Caki2 (cell line): ENCODE results near the gene ERGIC3. TPM values are rescaled to one million over a fixed set of nuclear protein-coding genes. Genes with fewer than 3 reads are reported as not detected.
A peak's percentile ranks its signal among the peaks of the same experiment; 100 is the strongest.

Experiments used
- DNase-seq: peaks from one replicate; pipeline ENCODE4 v3.0.0-alpha.2; 2015; ENCODE audit warnings: low read depth
- in situ Hi-C: cut with HindIII; loops from 2 replicates; pipeline ENCODE4 v1.10.0; 2016; ENCODE audit warnings: low sequenced_read_pairs, low pct_unique_long_range_greater_than_20kb, mixed read lengths
- total RNA-seq: library from RNA; depleted of rRNA; stranded (reverse); fragments of >200 nt; shearing (Covaris generic); gene quantifications from 2 replicates; pipeline ENCODE4 v1.2.3, GENCODE V29; 2014; ENCODE audit warnings: low replicate concordance; rRNA removed

The ERGIC3 gene
- total RNA-seq, 1 experiment from 2014 or later: 509 TPM

DNA sequence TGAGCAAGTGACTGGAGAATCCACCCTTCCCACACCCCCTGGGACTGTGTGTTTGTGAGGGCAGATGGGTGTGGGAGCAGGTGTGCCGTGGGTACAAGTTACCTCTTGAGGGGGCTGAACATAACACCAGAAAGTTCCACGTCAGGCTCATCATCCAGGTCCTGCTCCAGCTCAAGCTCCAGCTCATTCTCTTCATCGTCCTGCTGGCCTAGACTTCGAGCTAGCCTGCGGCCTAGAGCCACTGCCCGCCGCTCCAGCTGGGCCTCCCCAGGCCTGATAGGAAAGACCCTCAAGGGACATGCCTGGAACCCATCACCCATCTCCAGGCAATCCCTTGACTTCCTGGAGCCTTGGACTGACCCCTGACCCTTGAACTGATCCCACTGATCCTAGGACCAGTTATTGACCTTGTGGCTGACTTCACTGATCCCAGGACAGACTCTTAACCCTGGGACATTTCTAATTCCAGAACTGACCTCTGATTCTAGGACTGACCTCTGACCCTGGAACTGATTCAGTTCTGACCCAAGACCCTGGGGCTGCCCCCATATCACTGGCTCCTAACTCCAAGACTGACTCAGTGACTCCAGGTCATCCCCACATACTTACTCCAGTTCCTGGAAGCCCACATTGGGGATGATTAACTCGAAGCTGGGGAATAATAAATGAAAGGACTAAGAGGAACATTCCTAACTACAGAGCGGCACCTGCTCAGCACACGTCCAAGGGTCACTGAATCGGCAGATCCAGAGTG, 62.0 kb downstream of the ERGIC3 start:
- in situ Hi-C loops: no loop called here
- DNase-seq: no peak

DNA sequence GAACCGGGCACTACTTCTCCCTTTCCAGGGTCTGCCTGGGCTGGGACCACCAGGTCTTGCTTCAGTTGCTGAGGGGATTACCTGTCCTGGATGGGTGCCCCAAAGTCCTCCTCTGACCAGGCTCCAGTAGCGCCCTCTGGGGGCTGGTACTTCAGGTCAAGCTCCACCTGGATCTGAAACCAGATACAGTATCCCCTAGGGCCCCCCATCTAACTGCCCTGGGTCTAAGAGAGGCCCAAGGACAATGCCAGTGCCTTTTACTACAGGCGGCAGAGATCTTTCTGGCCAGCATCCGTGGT, 62.5 kb downstream of the ERGIC3 start:
- in situ Hi-C loops: no loop called here
- DNase-seq: peak; percentile 31

DNA sequence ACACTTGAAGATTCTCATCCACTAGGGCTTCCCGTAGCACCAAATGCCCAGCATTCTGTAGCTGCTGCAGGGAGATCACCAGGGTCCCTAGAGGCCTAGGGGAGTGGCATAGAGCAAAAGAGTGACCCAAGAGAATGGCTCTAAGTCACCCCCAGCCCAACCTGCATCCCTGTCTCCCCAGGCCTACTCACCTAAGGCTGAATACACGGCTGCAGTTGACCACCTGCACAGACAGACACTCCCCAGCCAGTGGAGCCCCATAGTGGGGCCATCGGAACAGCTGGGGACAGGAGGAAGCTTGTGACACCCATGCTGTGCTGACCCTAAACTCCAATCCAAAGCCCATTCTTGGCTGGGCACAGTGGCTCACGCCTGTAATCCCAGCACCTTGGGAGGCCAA, 64.2 kb downstream of the ERGIC3 start:
- no peak for DNase-seq
- in situ Hi-C loops: no loop called here

Other genes starting within 250 kb of the ERGIC3 start
- 0.20 TPM in 1 of 2 replicates, not detected in the other for gene FAM83C, start 249.7 kb upstream of the ERGIC3 start, total RNA-seq
- gene UQCC1, start 130.1 kb upstream of the ERGIC3 start, total RNA-seq: 54.9 and 59.4 TPM in 2 replicates
- 1.1 TPM in 1 of 2 replicates, not detected in the other for gene GDF5, start 103.8 kb upstream of the ERGIC3 start, total RNA-seq
- 14.8 and 23.2 TPM in 2 replicates for gene CEP250, start 86.5 kb upstream of the ERGIC3 start, total RNA-seq
- gene C20orf173, start 12.4 kb upstream of the ERGIC3 start, total RNA-seq: not detected in 2 replicates
- gene SPAG4, start 73.8 kb downstream of the ERGIC3 start, total RNA-seq: 40.6 and 79.6 TPM in 2 replicates
- 265 and 314 TPM in 2 replicates for gene CPNE1, start 122.8 kb downstream of the ERGIC3 start, total RNA-seq
- 52.0 and 59.2 TPM in 2 replicates for gene RBM12, start 122.8 kb downstream of the ERGIC3 start, total RNA-seq
- gene NFS1, start 157.3 kb downstream of the ERGIC3 start, total RNA-seq: 130 and 148 TPM in 2 replicates
- gene ROMO1, start 157.3 kb downstream of the ERGIC3 start, total RNA-seq: 280 and 455 TPM in 2 replicates
- gene RBM39, start 200.2 kb downstream of the ERGIC3 start, total RNA-seq: 129 and 143 TPM in 2 replicates
- 31.1 and 66.9 TPM in 2 replicates for gene PHF20, start 229.9 kb downstream of the ERGIC3 start, total RNA-seq